Measurements from ENCODE around the gene CD86. TPM values are rescaled to one million over a fixed set of nuclear protein-coding genes. Genes with fewer than 3 reads are reported as not detected.

CD86 gene
- total RNA-seq = 1 to 10 TPM; 3.7 to 5.8 (median 5.1) TPM
- long read RNA-seq, donor 1, partial matches to known transcripts = 0 of 2 reads
- long read RNA-seq, donor 1, other reads (novel, unspliced or antisense) = 0 of 2 reads
- long read RNA-seq, donor 2, partial matches to known transcripts = 2 of 6 reads
- long read RNA-seq, donor 2, other reads (novel, unspliced or antisense) = 2 of 6 reads

DNA sequence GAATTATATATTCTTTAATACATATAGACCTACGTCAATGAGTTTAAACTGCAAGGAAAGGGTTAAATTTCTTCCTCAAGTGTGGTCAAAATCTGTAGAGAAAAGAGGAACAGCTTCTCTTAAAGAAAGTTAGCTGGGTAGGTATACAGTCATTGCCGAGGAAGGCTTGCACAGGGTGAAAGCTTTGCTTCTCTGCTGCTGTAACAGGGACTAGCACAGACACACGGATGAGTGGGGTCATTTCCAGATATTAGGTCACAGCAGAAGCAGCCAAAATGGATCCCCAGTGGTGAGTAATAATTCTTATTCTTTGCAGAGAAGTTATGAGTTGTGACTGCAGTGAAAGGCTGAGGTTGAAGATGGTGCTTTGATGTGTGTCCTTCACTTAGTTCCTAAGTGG, at the start of gene CD86:
Gene CD86 (plus strand): TSS at position 148 of the 400 bp plus-strand sequence. CDS start 128 bp downstream, at position 276.
- no peak within 1 kb of the TSS for H3K4me3 ChIP-seq
- TF ChIP-seq, protein P1, sequence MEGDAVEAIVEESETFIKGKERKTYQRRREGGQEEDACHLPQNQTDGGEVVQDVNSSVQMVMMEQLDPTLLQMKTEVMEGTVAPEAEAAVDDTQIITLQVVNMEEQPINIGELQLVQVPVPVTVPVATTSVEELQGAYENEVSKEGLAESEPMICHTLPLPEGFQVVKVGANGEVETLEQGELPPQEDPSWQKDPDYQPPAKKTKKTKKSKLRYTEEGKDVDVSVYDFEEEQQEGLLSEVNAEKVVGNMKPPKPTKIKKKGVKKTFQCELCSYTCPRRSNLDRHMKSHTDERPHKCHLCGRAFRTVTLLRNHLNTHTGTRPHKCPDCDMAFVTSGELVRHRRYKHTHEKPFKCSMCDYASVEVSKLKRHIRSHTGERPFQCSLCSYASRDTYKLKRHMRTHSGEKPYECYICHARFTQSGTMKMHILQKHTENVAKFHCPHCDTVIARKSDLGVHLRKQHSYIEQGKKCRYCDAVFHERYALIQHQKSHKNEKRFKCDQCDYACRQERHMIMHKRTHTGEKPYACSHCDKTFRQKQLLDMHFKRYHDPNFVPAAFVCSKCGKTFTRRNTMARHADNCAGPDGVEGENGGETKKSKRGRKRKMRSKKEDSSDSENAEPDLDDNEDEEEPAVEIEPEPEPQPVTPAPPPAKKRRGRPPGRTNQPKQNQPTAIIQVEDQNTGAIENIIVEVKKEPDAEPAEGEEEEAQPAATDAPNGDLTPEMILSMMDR (IDR thresholded peaks at IDR 0.05) = no peak
- intact Hi-C loops (cut with DNase I, micrococcal nuclease) = no loop called here
- H3K36me3 ChIP-seq (ENCODE audit: low read depth) = no peaks in the 10 kb centered on the region
- ATAC-seq (peak; percentile 44), DNase-seq (no peak)
- H3K9me3 ChIP-seq = no peaks in the 10 kb centered on the region
- no peaks in the 10 kb centered on the region for H3K4me1 ChIP-seq (ENCODE audit: low read depth)

GRCh38 chr3:122006267-122006666, 48.9 kb upstream of the CD86 start:
- DNase-seq = no peak
- intact Hi-C loops (cut with DNase I, micrococcal nuclease) = no loop called here
- H3K9me3 ChIP-seq = no peaks in the 10 kb centered on the region
- no peak for ATAC-seq
- H3K4me3 ChIP-seq = no peak overlapping the region
- peaks cover 13% of the 10 kb centered on the region for H3K4me1 ChIP-seq (ENCODE audit: low read depth)
- H3K36me3 ChIP-seq (ENCODE audit: low read depth) = no peaks in the 10 kb centered on the region
- TF ChIP-seq, protein P1 (IDR thresholded peaks at IDR 0.05) = no peak

GRCh38 chr3:122008166-122008565, 47.0 kb upstream of the CD86 start:
- intact Hi-C loops (cut with DNase I, micrococcal nuclease) = no loop called here
- Histone ChIP-seq H3K9me3 (no peaks in the 10 kb centered on the region), H3K4me1 (ENCODE audit: low read depth) (peaks cover 3% of the 10 kb centered on the region), H3K4me3 (no peak overlapping the region), H3K36me3 (ENCODE audit: low read depth) (no peaks in the 10 kb centered on the region)
- ATAC-seq (no peak), DNase-seq (no peak)
- TF ChIP-seq, protein P1 (IDR thresholded peaks at IDR 0.05) = no peak

- Histone ChIP-seq H3K36me3 (ENCODE audit: low read depth) (no peaks in the 10 kb centered on the region), H3K9me3 (no peaks in the 10 kb centered on the region), H3K4me1 (ENCODE audit: low read depth) (peaks cover 12% of the 10 kb centered on the region), H3K4me3 (no peak overlapping the region)
- intact Hi-C loops (cut with DNase I, micrococcal nuclease) = no loop called here
- ATAC-seq = no peak
- TF ChIP-seq, protein P1 (IDR thresholded peaks at IDR 0.05) = no peak
- no peak for DNase-seq
Measured at GRCh38 chr3:122010506-122010905, 44.7 kb upstream of the CD86 start.

DNA sequence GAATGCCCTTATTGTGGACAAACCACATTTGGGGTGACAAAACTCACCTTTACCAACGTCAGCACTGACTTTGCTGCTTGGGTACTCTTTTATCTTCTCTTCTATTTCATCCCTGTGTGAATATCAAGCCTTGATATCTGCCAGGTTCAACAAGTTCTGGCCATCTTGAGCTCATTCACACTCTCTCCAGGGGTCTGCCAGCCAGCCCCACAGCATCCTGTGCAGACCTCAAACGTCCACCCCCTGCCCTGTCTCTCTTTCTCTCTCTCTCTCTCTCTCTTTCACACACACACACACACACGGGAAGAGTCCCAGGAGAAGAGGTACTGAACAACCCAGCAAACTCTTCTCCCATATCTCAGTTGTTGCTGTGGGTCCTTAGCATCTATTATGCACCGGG, 43.8 kb upstream of the CD86 start:
- H3K36me3 ChIP-seq (ENCODE audit: low read depth) = no peaks in the 10 kb centered on the region
- no peak overlapping the region for H3K4me3 ChIP-seq
- TF ChIP-seq, protein P1 (IDR thresholded peaks at IDR 0.05) = no peak
- ATAC-seq (no peak), DNase-seq (no peak)
- intact Hi-C loops (cut with DNase I, micrococcal nuclease) = no loop called here
- H3K9me3 ChIP-seq = no peaks in the 10 kb centered on the region
- peaks cover 12% of the 10 kb centered on the region for H3K4me1 ChIP-seq (ENCODE audit: low read depth)

DNA sequence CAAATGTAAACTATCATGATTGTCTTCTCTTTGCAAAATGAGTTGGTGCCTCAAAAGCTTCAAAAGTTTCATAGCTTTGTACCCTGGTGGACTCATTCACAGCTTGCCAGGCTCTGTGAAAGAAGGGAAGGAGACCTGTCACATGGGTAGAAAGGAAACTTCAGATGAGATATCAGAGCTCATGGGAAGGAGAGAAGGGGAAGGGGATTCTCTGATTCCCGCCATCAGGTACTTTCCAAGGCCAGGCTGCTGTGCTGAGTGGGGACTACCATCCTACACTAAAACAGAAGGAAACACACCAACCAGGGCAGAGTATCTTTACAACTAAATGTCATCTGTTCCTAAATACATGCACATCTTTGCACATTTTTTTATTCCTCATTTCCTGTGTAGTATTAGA, 42.3 kb upstream of the CD86 start:
- intact Hi-C loops (cut with DNase I, micrococcal nuclease) = no loop called here
- Histone ChIP-seq H3K36me3 (ENCODE audit: low read depth) (no peaks in the 10 kb centered on the region), H3K4me1 (ENCODE audit: low read depth) (peaks cover 12% of the 10 kb centered on the region), H3K9me3 (no peaks in the 10 kb centered on the region), H3K4me3 (no peak overlapping the region)
- DNase-seq (no peak), ATAC-seq (no peak)
- TF ChIP-seq, protein P1 (IDR thresholded peaks at IDR 0.05) = no peak
